DLD1 (cell line): ENCODE measurements around the gene GBP3.
"Not testable (repeated sequence)": the region's sequence is repeated elsewhere in the genome, so short reads cannot be mapped to it uniquely, and the experiment has no call there.

Experiments
- in situ Hi-C: cut with HindIII; loops from 2 replicates; pipeline ENCODE4 v1.10.0; 2017; ENCODE audit warnings: low sequenced_read_pairs

The GBP3 gene, protein sequence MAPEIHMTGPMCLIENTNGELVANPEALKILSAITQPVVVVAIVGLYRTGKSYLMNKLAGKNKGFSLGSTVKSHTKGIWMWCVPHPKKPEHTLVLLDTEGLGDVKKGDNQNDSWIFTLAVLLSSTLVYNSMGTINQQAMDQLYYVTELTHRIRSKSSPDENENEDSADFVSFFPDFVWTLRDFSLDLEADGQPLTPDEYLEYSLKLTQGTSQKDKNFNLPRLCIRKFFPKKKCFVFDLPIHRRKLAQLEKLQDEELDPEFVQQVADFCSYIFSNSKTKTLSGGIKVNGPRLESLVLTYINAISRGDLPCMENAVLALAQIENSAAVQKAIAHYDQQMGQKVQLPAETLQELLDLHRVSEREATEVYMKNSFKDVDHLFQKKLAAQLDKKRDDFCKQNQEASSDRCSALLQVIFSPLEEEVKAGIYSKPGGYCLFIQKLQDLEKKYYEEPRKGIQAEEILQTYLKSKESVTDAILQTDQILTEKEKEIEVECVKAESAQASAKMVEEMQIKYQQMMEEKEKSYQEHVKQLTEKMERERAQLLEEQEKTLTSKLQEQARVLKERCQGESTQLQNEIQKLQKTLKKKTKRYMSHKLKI

DNA sequence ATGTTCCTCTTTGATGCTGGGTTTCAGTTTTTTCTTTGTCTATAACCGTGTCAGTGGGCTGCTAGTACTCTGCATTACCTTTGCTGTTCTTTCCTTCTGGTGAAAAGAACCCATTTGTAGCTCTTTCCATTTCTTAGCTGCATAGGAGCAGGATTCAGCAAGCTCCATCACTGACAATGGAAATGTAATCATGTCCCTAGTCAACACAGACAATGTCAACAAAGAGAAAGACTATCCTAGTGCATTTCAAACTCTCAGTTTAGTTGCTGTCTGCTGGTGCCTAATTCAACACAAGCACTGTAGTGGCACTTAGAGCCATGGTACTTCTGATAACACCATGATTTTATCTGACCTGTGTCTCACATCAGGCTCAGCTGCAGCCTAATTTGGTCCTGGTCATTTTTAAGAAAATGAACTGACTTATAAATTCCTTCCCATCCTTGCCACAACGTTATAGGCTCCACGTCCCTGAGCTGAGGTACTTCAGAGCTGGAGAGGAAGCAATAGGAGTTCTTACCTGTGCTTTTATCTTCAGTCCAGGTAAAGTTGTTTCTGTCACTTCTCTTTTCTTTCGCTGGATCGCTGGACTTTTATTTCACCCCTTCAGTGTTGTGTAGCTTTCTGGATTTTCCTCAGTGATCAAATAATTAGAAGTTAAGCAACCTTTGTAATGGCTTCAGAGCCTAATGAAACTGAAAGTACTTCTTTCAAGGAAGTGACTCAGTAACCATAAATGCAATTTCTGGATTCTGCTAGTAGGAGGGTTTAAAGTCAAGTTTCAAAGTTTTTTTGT, at the start of gene GBP3:
TSS of gene GBP3 (minus strand) at position 700 of the 793 bp plus-strand sequence. CDS start 2,145 bp downstream, outside the sequence.
- in situ Hi-C loops: no loop called here

DNA sequence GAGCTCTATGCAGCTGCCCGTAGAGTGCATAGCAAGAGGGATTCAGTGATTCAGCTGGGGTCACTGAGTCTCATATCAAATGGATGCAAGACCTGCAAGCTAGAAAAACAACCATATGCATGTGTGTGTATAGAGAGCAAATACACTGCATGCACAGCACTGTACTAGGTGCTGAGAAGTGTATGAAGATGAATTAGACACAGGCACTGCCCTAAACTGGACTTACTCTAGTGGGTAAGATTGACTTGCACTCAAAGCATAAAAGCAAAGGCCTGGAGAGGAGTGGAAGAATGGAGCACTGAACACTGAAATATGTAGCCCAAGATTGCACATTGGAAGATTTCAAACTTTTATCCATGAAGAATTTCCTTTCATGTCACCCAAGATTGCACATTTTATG, 47.8 kb upstream of the GBP3 start:
- in situ Hi-C loops: no loop called here

DNA sequence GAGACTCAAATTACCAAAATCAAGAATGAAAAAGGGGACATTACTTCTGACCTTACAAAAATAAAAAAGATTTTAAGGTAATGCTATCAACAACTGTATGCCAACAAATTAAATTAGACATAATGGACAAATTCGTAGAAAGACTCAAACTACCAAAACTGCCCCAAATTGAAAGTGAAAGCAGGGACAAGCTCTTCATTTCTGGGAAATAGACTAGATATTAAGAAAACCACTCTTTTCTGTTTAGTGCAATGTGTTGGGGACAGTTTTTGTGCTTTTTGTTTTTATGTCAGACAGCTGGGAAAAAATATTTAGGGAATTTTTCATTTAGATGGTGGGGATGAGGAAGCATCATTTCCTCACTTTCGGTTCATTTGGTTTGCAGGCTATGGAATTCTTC, 47.3 kb upstream of the GBP3 start:
- in situ Hi-C loops: no loop called here

DNA sequence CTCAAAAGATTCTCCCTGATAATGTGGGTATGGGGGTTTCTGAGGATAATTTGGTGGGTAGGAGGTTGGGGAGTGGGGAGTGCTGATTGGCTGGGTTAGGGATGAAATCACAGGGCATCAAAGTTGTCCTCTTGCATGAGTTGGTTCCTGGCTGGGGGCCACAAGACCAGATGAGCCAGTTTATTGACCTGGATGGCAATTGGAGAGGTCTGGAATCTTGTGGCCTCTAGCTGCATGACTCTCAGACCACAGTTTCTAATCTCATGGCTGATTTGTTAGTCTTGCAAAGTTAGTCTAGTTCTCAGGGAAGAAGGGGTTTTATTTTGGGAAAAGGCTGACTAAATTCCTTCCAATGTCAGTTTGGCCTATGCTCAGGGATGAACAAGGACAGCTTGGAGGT, 45.6 kb upstream of the GBP3 start:
- in situ Hi-C loops: no loop called here

DNA sequence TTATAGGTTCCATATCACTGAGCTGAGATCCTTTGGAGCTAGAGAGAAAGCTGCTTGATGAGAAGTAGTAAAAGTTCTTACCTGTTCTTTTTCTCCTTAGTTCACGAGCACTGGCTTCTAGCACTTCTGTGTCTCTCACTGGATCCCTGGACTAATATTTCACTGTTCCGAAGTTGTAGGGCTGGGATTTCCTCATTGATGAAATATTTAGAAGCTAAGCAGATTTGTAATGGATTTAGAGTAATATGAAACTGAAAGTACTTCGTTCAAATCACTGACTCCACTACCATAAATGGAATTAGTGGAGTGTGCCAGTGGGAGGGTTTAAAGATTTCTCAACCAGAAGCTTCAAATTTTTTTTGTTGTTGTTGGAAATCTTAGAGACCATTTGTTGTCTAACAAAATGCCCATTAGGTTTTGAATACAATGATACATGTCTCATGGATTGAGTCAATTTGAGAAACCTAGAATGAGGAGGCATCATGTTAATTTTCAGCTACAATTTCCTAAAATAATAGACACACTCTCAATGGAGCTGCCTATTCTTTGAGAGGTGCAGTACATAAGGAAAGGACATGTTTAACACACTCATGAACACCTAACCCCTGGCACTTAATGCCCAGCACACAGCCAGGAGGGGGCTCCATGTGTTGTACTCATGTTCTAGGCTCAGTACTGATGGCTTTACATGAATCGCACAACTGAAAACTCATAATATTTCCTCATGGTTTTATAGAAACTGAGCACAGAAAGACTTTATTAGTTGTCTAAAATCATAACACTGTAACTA, 42.6 kb upstream of the GBP3 start, which contains the start of gene GBP1:
TSS of gene GBP1 (minus strand) at position 130 of the 790 bp plus-strand sequence. CDS start 1,974 bp downstream, outside the sequence.
- in situ Hi-C loops: no loop called here

DNA sequence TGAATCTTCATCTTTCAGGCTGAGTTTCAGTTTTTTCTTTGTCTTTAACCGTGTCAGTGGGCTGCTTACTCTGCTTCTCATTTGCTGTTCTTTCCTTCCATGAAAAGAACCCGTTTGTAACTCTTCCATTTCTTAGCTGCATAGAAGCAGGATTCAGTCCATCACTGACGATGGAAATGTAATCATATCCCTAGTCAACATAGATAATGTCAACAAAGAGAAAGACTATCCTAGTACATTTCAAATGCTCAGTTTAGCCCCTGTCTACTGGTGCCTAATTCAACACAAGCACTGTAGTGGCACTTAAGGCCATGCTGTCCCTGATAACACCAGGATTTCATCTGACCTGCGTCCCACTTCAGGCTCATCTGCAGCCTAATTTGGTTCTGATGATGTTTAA, 42.0 kb upstream of the GBP3 start:
- in situ Hi-C loops: no loop called here

DNA sequence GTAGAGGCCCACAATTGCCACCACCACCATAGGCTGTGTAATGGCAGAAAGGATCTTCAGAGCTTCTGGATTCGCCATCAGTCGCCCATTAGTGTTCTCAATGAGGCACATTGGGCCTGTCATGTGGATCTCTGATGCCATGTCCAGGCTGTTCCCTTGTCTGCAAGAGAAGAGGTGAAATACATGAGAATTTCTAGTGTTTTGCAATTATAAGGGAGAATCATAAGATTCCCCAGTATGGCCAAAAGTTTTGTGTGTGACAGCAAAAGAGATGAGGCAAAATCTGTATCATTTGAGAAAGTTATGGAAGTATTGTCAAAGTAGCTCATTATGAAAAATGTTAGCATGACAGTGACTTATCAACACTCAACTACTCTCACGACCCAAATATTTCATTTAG, 40.4 kb upstream of the GBP3 start:
- in situ Hi-C loops: no loop called here

DNA sequence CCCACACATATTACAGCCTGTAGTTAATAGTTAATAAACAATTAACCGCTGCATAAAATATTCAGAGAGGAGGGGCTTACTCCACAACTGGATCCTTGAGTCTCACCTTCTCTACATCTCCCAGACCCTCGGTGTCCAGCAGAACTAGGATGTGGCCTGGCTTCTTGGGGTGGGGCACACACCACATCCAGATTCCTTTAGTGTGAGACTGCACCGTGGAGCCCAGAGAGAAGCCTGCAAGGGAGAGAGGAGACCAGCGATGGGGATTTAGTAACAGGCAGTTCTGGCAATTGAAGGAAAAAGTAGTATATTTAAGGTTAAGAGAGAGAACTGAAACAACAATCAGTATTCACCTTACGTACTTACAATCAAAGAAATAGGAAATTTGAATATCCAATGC, 37.4 kb upstream of the GBP3 start:
- in situ Hi-C loops: no loop called here

DNA sequence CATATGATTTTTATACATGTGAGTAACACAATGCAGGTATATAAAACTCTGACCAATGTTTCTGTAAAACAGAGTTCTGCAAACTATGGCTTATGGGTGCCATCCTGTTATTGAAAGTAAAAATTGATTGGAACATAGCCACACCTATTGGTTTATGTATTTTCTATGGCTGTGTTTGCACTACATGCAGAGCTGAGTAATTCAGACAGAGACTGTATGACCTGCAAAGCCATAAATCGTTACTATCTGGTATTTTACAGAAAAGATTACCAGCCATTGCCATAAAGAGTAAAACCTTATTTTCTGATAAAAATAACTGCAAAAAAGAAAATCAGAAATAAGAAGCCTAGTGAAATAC, 29.3 kb upstream of the GBP3 start:
- in situ Hi-C loops: no loop called here

DNA sequence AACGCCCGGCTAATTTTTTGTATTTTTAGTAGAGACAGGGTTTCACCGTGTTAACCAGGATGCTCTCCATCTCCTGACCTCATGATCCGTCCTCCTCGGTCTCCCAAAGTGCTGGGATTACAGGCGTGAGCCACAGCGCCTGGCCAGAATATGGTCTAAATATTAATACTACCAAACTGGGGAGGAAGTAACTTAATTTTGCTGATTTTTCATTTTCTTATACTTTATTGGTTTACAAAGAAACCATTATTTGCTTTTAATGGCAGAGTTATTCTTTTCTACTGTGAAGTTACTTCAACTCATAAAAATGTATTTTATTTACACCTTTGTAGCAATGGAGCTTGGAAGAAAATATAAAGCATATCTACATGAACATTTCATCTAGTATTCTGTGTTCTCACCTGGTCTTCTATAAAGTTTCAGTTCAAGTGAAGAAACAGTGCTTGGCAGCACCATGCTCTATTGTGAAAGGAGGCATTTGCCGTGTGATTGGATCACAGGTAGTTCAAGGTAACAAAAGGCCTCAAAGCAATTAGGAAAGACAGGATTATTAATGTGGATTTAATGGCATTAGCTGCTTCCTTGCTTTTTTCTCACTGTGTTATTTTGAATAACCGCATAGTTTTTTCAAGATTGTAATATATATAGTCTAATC, 28.8 kb upstream of the GBP3 start:
- in situ Hi-C loops: no loop called here

DNA sequence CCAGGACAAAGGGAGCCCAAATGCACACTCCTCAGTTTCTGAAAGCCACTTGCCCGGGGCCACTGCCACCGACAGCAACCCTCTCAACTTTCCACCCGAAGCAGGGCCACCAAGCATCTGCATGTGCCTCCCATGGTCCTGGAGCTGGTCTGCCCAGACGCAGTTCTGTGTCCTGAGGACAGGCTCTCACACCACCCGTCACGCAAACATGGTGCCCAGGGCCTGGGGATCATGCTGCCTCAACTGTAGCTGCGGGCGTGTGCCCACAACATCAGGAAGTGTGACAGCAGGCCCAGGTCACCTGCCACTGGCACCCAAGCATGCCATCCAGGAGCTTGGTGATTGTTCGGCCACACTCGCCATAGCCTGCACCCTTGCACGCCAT, 28.0 kb upstream of the GBP3 start:
- in situ Hi-C loops: no loop called here

DNA sequence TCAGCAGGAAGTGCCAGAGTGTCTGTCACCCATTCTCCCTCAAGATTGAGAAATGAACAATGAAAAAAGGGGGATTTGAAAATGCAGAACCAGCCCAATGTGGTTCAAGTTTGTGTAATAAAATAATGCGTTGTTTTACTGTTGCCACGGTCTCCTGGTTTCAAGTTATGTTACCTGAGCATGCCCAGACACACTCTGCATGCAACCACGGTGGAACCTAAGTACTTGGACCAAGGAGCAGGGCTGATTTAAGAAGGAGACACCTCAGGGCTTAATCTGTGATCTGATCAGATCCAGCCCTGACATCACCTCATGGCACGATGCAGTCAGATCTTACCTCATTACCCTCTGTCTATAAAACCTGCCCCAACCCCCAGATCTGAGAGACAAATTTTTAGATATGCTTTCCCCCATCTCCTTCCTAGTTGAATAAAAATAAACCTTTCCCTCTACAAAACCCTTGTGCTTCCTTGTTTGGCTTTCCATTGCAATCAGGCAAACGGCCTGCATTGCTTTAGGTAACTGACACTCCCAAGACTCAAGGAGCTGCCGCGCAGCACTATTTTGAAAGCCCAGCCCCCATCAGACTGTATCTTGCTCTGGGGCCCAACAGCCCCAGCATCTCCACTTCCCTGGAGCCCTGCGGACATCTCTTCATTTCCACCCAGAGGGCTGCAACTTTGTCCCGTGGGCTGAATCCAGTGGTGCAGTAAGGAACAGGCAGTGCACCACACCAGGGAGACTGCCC, 27.4 kb upstream of the GBP3 start:
- in situ Hi-C loops: not testable (repeated sequence)

DNA sequence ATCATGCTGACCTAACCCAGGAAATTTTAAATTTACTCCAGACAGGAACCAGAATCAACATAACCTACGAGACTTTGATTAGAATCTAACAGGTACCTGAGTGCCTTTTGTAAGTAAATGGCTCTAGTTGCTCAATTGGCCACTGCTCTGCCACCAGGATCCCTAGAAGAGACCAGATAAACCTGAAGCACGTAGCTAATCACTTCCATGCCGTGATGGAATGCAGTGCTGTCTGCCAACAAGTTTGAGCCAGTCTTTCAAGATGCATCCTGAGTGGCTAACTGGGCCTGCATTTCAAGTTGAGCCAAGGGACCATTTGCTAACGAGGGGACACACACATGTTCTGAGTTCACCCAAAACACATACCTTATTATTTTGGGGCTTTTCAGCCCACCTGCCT, 26.5 kb upstream of the GBP3 start:
- in situ Hi-C loops: not testable (repeated sequence)

DNA sequence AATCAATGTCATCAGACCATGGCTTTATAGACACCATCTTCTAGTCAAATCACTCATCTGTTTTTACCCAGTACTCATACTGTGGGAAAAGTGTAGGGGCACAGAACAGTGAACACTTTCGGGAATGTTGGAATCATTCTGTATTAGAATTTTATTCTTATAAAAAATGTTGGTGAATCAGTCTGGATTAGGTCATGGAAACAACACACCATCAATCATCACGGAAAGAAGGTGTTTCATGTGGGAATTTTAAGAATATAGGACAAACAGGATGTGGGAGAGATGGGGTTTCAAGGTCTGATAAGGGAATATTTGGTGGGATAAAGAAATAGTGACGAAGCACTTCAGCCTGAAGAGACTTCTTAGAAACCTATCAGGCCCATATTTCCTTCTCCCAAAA, 25.1 kb upstream of the GBP3 start:
- in situ Hi-C loops: no loop called here

DNA sequence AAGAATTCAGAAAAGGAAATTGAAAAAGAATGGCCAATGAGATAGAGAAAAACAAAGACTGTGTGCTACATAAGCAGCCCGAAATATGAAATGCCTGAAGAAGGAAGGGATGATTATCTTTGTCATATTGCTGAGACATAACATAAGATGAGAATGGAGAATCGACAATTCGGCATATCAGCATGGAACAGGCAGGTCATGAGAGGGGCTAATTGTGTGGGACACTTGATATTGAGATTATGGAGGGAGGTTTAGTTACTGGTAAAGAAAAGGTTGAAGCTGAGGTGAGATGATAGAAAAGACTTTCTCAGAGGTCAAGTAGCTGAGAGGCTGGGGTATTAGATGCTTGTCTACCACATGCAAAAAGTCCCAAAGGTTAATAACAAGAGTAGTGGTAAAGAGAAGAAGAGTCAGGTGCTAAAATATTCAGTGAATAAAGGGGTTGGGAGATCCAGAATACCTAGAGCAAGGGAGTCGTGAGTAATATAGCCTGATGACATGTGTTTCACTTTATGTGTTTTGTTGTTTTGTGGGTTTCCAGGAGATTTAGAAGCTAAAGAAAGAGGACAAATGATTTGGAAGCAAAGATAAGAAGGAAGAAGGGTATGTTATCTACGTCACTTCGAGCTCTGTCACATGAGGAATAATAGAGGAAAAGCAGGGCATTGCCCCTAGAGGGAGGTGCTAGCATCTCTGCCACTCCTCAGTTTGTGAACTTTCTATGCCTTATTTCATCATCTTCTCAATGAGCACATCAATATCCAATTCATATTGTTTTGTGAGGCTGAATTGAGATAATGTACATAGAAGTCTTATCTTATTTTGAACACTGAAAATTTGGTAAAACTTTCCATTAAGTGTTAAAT, 23.9 kb upstream of the GBP3 start:
- in situ Hi-C loops: not testable (repeated sequence)

DNA sequence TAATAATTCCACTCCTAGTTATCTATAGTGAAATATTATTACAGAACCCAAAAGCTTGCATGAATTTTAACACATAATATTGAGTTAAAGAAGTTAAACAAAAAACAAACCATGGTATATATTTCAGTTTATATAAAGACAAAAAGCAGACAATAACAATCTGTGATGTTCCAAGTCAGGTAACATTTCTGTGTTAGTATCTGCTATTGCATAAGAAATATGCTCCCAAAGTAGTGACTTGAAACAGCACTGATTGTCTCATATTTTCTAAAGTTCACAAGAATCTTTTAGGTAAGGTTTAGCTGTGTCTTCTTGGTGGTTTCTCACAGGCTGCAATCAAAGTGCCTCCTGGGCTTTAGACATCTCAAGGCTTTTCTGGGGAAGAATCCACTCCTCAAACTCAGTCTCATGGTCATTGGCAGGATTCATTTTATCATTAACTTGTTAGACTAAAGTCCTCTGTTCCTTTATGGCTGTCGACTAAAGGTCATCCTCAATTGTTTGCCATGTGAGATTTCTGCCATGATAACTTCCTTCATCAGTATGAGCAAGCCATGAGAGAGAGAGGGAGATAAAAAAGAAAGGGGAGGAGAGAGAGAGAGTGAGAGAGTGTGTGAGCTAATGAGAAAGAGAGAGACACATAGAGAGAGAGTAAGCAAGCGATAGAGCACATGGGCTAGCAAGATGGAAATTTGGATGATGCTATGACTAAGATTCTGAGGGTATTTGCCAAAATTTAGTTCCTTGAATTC, 22.5 kb upstream of the GBP3 start:
- in situ Hi-C loops: no loop called here

DNA sequence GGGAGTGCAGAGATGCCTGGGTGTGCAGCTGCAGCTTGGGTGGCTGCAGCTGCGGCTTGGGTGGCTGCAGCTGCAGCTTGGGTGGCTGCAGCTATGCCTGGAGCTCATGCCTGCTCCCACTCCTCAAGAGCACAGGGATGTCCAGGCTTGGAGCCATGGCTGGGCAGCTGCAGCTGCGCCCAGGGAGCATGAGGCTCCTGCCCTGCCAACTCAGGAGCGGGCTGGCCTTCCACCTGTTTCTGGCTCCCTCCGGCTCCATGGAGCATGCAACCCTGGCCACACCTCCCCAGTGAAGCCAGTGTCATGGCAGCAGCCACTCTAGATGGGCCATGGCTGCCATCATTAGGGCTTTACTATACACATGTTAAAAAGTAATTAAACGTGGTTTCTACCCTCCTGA, 21.3 kb upstream of the GBP3 start:
- in situ Hi-C loops: no loop called here

DNA sequence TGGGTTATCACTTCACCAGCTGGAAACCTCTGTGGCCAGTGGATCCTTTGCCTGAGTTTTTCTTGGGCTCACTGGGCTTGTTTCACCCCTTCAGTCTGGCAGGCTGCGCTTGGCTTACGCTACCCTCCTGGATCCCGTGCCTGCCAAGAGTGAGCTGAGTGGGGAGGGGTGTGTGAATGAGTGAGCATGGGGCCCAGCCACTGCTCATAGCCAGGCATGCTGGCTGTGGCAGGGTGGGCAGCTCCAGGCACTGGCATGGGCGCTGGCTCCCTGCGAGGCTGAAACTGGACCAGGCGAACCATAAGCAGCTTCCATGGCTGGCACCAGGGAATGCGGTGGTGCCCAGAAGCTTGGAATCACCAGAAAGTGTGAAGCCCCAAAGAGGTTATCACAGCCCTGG, 19.8 kb upstream of the GBP3 start:
- in situ Hi-C loops: no loop called here
